CD4-positive, alpha-beta T cell (primary cell): Measurements from ENCODE around the gene ZC3HAV1. TPM values are rescaled to one million over a fixed set of nuclear protein-coding genes. Genes with fewer than 3 reads are reported as not detected.
"Not testable (repeated sequence)": the region's sequence is repeated elsewhere in the genome, so short reads cannot be mapped to it uniquely, and the experiment has no call there.

ENCODE experiments used
- ATAC-seq: fragments of 200-7000 bp; cut with Tn5 transposase; one replicate; pipeline ENCODE4 v1.10.0; 2022; ENCODE audit warnings: mild to moderate bottlenecking; ENCODE audit not compliant: poor library complexity
- CTCF ChIA-PET: fragments of 350-600 bp; sonication (Branson Sonifier 250); formaldehyde crosslinking; loops from one replicate; lab custom pipeline; 2021; ENCODE audit warnings: antibody characterized with exemption, inconsistent platforms; lab: Charles Lee
- POLR2A ChIA-PET: fragments of 350-600 bp; sonication (Branson Sonifier 250); formaldehyde crosslinking; loops from one replicate; lab custom pipeline; 2021; ENCODE audit warnings: antibody characterized with exemption, inconsistent platforms; lab: Charles Lee
- DNase-seq, 14 experiments: peaks; one replicate each; pipeline ENCODE4 v3.0.0-alpha.2; 2013 to 2020; ENCODE audit warnings: mixed read lengths in 2 of 14
- H3K27ac ChIP-seq, 2 donors: one replicate each; pipeline versions ENCODE4 v1.5.1 to v1.7.0; 2013; ENCODE audit warnings: low read length in 2 of 2, low read depth in 1 of 2, mild to moderate bottlenecking in 1 of 2
- H3K27me3 ChIP-seq, 2 experiments: 1 replicate in 1 of 2; 2 replicates in 1 of 2; pipeline versions ENCODE4 v1.6.1 to v1.7.0; 2013; ENCODE audit warnings: low read length in 2 of 2, control low read depth in 1 of 2, mild to moderate bottlenecking in 1 of 2, moderate library complexity in 1 of 2; ENCODE audit not compliant: insufficient read depth in 2 of 2, control insufficient read depth in 1 of 2
- H3K36me3 ChIP-seq: one replicate; pipeline ENCODE4 v1.6.1; 2013; ENCODE audit warnings: low read length, control low read depth; ENCODE audit not compliant: insufficient read depth
- H3K4me1 ChIP-seq: one replicate; pipeline ENCODE4 v1.6.1; 2013; ENCODE audit warnings: low read length, control low read depth; ENCODE audit not compliant: insufficient read depth
- H3K4me3 ChIP-seq: one replicate; pipeline ENCODE4 v1.5.1; 2013; ENCODE audit warnings: mild to moderate bottlenecking, low read length, moderate library complexity
- H3K9me3 ChIP-seq, 2 experiments: 1 replicate in 1 of 2; 2 replicates in 1 of 2; pipeline versions ENCODE4 v1.6.1 to v1.7.0; 2013; ENCODE audit warnings: low read length in 2 of 2, mild to moderate bottlenecking in 2 of 2, control low read depth in 1 of 2, moderate library complexity in 1 of 2; ENCODE audit not compliant: control insufficient read depth in 1 of 2, insufficient read depth in 1 of 2
- H3K27ac Mint-ChIP-seq: one replicate; pipeline ENCODE4 v1.8.0; 2020; ENCODE audit warnings: mixed read lengths
- H3K27me3 Mint-ChIP-seq: one replicate; pipeline ENCODE4 v1.8.0; 2021; ENCODE audit warnings: mixed read lengths
- H3K36me3 Mint-ChIP-seq: one replicate; pipeline ENCODE4 v1.8.0; 2021; ENCODE audit warnings: low read depth, mixed read lengths
- H3K4me1 Mint-ChIP-seq: one replicate; pipeline ENCODE4 v1.8.0; 2021; ENCODE audit warnings: low read depth, mixed read lengths
- H3K4me3 Mint-ChIP-seq: one replicate; pipeline ENCODE4 v1.8.0; 2020; ENCODE audit warnings: mild to moderate bottlenecking, mixed read lengths
- H3K9me3 Mint-ChIP-seq: one replicate; pipeline ENCODE4 v1.8.0; 2020; ENCODE audit warnings: mixed read lengths
- intact Hi-C, 2 experiments: fragments of 100-400 bp; cut with DNase I in 1 of 2; cut with micrococcal nuclease in 1 of 2; formaldehyde crosslinking; loops; one replicate each; pipeline versions ENCODE4 v1.15.1 to v1.9.0; 2023 to 2025; cut with DNase I, micrococcal nuclease
- total RNA-seq, 174 experiments: library from RNA in 2 of 174; stranded (reverse) in 2 of 174; gene quantifications; one replicate each; pipeline ENCODE4 v1.2.3 and lab custom pipeline; 2021 to 2026
- TF ChIP-seq, protein P1 (sequence below): fragments of 200-600 bp; IDR thresholded peaks from one replicate; pipeline ENCODE4 v1.8.0; 2022; ENCODE audit warnings: antibody characterized with exemption, mild to moderate bottlenecking

The ZC3HAV1 gene
- total RNA-seq, 2 experiments from 2014 or later = 169 to 178 TPM

DNA sequence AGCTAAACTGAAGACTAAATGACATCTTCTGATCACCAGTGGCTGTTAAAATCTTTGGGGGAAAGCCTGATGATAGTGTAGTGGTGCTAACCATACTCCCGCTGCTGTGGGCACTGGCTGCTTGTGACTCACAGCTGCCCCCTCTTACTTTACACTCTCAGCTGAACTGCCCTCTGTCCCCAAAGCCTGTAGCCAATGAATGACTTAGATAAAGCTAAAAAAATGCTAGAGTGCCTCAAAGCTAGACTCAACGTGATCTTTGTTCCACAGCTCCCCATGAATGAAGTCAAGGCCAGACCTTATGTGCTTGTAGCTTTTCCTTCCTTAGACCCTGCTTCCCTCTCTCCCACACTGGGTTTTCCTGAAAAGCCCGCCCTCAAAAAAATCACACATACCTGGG is 80.2 kb downstream of the ZC3HAV1 start:
- Histone ChIP-seq H3K9me3 (no peaks in the 10 kb centered on the region), H3K27ac (no peak overlapping the region), H3K4me3 (no peak overlapping the region), H3K36me3 (no peaks in the 10 kb centered on the region), H3K4me1 (peaks cover 6% of the 10 kb centered on the region), H3K27me3 (no peaks in the 10 kb centered on the region)
- ATAC-seq = no peak
- Mint-ChIP-seq H3K9me3 (no peaks in the 10 kb centered on the region), H3K4me3 (no peak overlapping the region), H3K27me3 (no peaks in the 10 kb centered on the region), H3K4me1 (peaks cover 12% of the 10 kb centered on the region), H3K27ac (no peak overlapping the region), H3K36me3 (no peaks in the 10 kb centered on the region)
- ChIA-PET POLR2A (no interaction called here), CTCF (interaction anchor here (1.1 to 1.5 kb wide), 2 partner anchors 10 to 46 kb away, joined by 3 to 5 read pairs; no protein-coding TSS in a partner anchor)
- no peak for DNase-seq
- intact Hi-C loops = no loop called here
- TF ChIP-seq, protein P1, sequence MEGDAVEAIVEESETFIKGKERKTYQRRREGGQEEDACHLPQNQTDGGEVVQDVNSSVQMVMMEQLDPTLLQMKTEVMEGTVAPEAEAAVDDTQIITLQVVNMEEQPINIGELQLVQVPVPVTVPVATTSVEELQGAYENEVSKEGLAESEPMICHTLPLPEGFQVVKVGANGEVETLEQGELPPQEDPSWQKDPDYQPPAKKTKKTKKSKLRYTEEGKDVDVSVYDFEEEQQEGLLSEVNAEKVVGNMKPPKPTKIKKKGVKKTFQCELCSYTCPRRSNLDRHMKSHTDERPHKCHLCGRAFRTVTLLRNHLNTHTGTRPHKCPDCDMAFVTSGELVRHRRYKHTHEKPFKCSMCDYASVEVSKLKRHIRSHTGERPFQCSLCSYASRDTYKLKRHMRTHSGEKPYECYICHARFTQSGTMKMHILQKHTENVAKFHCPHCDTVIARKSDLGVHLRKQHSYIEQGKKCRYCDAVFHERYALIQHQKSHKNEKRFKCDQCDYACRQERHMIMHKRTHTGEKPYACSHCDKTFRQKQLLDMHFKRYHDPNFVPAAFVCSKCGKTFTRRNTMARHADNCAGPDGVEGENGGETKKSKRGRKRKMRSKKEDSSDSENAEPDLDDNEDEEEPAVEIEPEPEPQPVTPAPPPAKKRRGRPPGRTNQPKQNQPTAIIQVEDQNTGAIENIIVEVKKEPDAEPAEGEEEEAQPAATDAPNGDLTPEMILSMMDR = no peak

DNA sequence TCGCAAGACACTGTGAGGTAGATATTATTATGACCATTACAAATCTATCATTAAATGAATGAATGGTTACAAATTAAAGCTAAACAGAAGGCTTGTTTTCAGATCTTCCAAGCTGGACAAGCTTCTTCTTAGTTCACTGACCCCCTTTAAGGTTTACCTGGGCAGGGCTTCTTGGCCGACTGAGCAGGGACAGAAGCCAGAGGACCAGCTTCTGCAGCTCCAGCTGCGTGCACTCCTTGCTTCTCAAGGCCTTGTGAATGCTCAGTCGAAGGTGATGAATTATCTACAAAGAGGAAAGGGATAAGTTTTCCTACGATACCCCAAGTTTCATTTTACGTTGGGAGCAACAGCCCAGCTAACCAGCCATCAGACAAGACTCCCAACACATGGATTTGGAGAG is 83.0 kb downstream of the ZC3HAV1 start:
- no peaks in the 10 kb centered on the region for H3K9me3 Mint-ChIP-seq
- TF ChIP-seq, protein P1 = no peak
- ChIA-PET POLR2A (interaction anchor here (0.7 to 1.2 kb wide), 2 partner anchors 24 to 49 kb away, joined by 3 read pairs; no protein-coding TSS in a partner anchor), CTCF (interaction anchor here (1.2 kb wide), 1 partner anchor 9 kb away, joined by 5 read pairs; no protein-coding TSS in a partner anchor)
- H3K4me3 Mint-ChIP-seq = no peak overlapping the region
- ATAC-seq (no peak), DNase-seq (no peak)
- no peak overlapping the region for H3K4me3 ChIP-seq
- H3K36me3 Mint-ChIP-seq = no peaks in the 10 kb centered on the region
- H3K27me3 ChIP-seq = no peaks in the 10 kb centered on the region
- H3K27ac ChIP-seq = no peak overlapping the region
- no peaks in the 10 kb centered on the region for H3K4me1 Mint-ChIP-seq
- no peaks in the 10 kb centered on the region for H3K27me3 Mint-ChIP-seq
- H3K36me3 ChIP-seq = no peaks in the 10 kb centered on the region
- no peak overlapping the region for H3K27ac Mint-ChIP-seq
- no peaks in the 10 kb centered on the region for H3K9me3 ChIP-seq
- no peaks in the 10 kb centered on the region for H3K4me1 ChIP-seq
- intact Hi-C loops = no loop called here

DNA sequence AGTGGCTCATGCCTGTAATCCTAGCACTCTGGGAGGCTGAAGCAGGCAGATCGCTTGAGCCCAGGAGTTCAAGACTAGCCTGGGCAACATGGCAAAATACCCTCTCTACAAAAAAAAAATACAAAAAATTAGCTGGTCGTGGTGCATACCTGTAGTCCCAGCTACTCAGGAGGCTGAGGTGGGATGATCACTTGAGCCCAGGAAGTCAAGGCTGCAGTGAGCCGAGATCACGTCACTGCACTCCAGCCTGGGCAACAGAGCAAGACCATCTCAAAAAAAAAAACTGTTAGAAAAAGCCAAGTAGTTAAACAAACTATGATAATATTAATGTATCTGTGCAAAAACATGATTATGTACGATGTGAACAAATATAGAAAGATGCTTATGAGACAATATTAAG is 83.7 kb downstream of the ZC3HAV1 start:
- ChIA-PET CTCF (interaction anchor here (1.0 kb wide), 1 partner anchor 9 kb away, joined by 9 read pairs; no protein-coding TSS in a partner anchor), POLR2A (interaction anchor here (0.6 to 1.2 kb wide), 4 partner anchors 20 to 103 kb away, joined by 3 read pairs; no protein-coding TSS in a partner anchor)
- H3K4me3 ChIP-seq, H3K36me3 Mint-ChIP-seq, H3K27me3 Mint-ChIP-seq, H3K4me1 ChIP-seq, H3K4me1 Mint-ChIP-seq, H3K9me3 Mint-ChIP-seq, H3K9me3 ChIP-seq, H3K27ac Mint-ChIP-seq, ATAC-seq, H3K27ac ChIP-seq, H3K36me3 ChIP-seq, DNase-seq, H3K4me3 Mint-ChIP-seq, intact Hi-C loops, H3K27me3 ChIP-seq: not testable (repeated sequence)

DNA sequence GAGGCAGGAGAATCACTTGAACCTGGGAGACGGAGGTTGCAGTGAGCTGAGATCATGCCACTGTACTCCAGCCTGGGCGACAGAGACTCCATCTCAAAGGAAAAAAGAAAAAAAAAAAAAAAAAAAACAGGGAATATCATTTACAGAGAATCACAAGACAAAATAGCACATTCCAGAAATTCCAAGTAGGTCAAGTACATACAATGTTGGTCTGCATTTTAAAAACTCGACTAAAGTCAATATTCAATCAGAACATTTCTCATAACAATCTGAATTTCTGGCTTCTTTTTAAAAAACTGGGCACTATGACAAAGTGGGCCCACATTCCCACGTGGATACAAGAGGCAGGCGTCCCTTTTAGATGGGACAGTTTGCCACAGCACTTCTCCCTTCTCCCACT is 86.4 kb downstream of the ZC3HAV1 start:
- H3K9me3 ChIP-seq = no peaks in the 10 kb centered on the region
- ATAC-seq (no peak), DNase-seq (no peak)
- H3K27ac Mint-ChIP-seq = no peak overlapping the region
- no peaks in the 10 kb centered on the region for H3K27me3 ChIP-seq
- no peaks in the 10 kb centered on the region for H3K9me3 Mint-ChIP-seq
- CTCF ChIA-PET = interaction anchor here (0.6 kb wide), 1 partner anchor 207 kb away, joined by 4 read pairs; no protein-coding TSS in a partner anchor
- TF ChIP-seq, protein P1 = no peak
- POLR2A ChIA-PET = no interaction called here
- H3K36me3 ChIP-seq = no peaks in the 10 kb centered on the region
- no peak overlapping the region for H3K4me3 ChIP-seq
- H3K36me3 Mint-ChIP-seq = no peaks in the 10 kb centered on the region
- intact Hi-C loops = no loop called here
- H3K27me3 Mint-ChIP-seq = no peaks in the 10 kb centered on the region
- H3K4me1 Mint-ChIP-seq = no peaks in the 10 kb centered on the region
- H3K4me1 ChIP-seq = no peaks in the 10 kb centered on the region
- H3K4me3 Mint-ChIP-seq = no peak overlapping the region
- no peak overlapping the region for H3K27ac ChIP-seq
